Lower lobe of right lung (tissue), 2 donors: Measurements from ENCODE around the gene SH3BP4. TPM values are rescaled to one million over a fixed set of nuclear protein-coding genes. Genes with fewer than 3 reads are reported as not detected.

Experiments used
- ATAC-seq, 2 donors: fragments of 200-7000 bp; cut with Tn5 transposase; one replicate each; pipeline ENCODE4 v1.9.1; 2020 to 2022; ENCODE audit warnings: mild to moderate bottlenecking in 2 of 2, moderate library complexity in 2 of 2
- DNase-seq: peaks from one replicate; pipeline ENCODE4 v3.0.0-alpha.2; 2020
- H3K27ac ChIP-seq: fragments of 200-600 bp; one replicate; pipeline ENCODE4 v1.8.0; 2022
- H3K27me3 ChIP-seq: fragments of 200-600 bp; one replicate; pipeline ENCODE4 v1.8.0; 2022; ENCODE audit warnings: low read depth
- H3K36me3 ChIP-seq: fragments of 200-600 bp; one replicate; pipeline ENCODE4 v1.8.0; 2022; ENCODE audit warnings: mild to moderate bottlenecking
- H3K4me1 ChIP-seq: fragments of 200-600 bp; one replicate; pipeline ENCODE4 v1.8.0; 2022
- H3K4me3 ChIP-seq: fragments of 200-600 bp; one replicate; pipeline ENCODE4 v1.8.0; 2022; ENCODE audit warnings: mild to moderate bottlenecking
- H3K9me3 ChIP-seq: fragments of 200-600 bp; one replicate; pipeline ENCODE4 v1.8.0; 2022
- intact Hi-C: fragments of 100-400 bp; cut with DNase I; formaldehyde crosslinking; loops from one replicate; pipeline ENCODE4 v1.11.0; 2022
- total RNA-seq: library from RNA; stranded (reverse); fragmentation: NEBNext Ultra II Directional; extraction: Animal tissue kit (Norgen Biotek cat#: 25700); gene quantifications from one replicate; pipeline ENCODE4 v1.2.1, GENCODE V29; 2021
- TF ChIP-seq, protein P1 (sequence below): fragments of 200-600 bp; IDR thresholded peaks from one replicate; pipeline ENCODE4 v1.8.0; 2022; ENCODE audit warnings: antibody characterized with exemption, mild to moderate bottlenecking
- donor health status: DM: no; HTN: yes; CAD: no; lungs with severe emphysema.

Gene SH3BP4
- total RNA-seq, 1 donor from 2014 or later: 36.8 TPM

DNA sequence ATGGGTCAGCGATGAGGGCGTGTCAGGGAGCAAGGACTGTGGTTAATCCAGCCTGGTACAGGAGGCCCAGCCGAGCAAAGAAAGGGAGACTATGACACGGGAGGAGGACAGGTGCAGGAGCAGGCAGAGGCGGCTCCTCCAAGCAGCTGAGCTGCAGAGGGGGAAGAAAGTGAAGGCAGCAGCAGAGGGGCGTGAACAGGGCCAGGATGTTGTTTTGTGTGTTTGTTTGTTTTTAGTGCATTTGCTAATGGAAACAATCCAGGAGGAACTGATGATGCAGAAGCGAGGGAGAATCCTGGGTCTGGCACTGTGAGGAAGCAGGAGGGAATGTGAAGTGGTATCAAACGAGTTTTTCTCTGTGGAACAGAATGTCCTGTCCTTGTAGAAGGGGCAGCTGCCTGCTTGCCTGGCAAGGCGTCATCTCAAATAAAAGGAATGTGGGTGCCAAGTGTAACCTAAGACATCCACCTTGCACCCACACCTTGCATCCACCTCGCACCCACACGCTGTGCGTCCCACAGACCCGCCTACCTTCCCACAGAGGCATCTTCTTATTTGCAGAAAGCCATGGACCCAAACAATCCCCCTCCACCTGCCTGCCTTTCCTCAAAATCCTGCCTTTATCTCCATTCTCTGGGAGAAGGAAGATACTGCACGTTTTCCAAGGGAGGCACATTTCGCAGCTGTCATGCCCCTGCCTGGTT is 134.8 kb downstream of the SH3BP4 start:
- ATAC-seq (peak in 1 of 2 donors; percentile 38), DNase-seq (no peak)
- intact Hi-C loops: no loop called here
- Histone ChIP-seq H3K9me3 (no peaks in the 10 kb centered on the region), H3K36me3 (no peaks in the 10 kb centered on the region), H3K4me3 (no peak overlapping the region), H3K27ac (no peak overlapping the region), H3K27me3 (no peaks in the 10 kb centered on the region), H3K4me1 (peaks cover 13% of the 10 kb centered on the region)
- TF ChIP-seq, protein P1, sequence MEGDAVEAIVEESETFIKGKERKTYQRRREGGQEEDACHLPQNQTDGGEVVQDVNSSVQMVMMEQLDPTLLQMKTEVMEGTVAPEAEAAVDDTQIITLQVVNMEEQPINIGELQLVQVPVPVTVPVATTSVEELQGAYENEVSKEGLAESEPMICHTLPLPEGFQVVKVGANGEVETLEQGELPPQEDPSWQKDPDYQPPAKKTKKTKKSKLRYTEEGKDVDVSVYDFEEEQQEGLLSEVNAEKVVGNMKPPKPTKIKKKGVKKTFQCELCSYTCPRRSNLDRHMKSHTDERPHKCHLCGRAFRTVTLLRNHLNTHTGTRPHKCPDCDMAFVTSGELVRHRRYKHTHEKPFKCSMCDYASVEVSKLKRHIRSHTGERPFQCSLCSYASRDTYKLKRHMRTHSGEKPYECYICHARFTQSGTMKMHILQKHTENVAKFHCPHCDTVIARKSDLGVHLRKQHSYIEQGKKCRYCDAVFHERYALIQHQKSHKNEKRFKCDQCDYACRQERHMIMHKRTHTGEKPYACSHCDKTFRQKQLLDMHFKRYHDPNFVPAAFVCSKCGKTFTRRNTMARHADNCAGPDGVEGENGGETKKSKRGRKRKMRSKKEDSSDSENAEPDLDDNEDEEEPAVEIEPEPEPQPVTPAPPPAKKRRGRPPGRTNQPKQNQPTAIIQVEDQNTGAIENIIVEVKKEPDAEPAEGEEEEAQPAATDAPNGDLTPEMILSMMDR: no peak

GRCh38 chr2:235087832-235088495 is 136.1 kb downstream of the SH3BP4 start:
- Histone ChIP-seq H3K36me3 (no peaks in the 10 kb centered on the region), H3K4me1 (peaks cover 13% of the 10 kb centered on the region), H3K27me3 (no peaks in the 10 kb centered on the region), H3K4me3 (peak overlapping the region; percentile 24), H3K9me3 (no peaks in the 10 kb centered on the region), H3K27ac (no peak overlapping the region)
- DNase-seq (peak; percentile 51), ATAC-seq (peak; percentile 47 to 49)
- TF ChIP-seq, protein P1: no peak
- intact Hi-C loops: no loop called here

- Histone ChIP-seq H3K27ac (no peak overlapping the region), H3K36me3 (no peaks in the 10 kb centered on the region), H3K27me3 (no peaks in the 10 kb centered on the region), H3K4me3 (no peak overlapping the region), H3K9me3 (no peaks in the 10 kb centered on the region), H3K4me1 (peaks cover 13% of the 10 kb centered on the region)
- ATAC-seq: peak in 1 of 2 donors; percentile 44
- DNase-seq: no peak
- TF ChIP-seq, protein P1: no peak
- intact Hi-C loops: no loop called here
Measured at GRCh38 chr2:235088496-235088921, 136.7 kb downstream of the SH3BP4 start.

GRCh38 chr2:235091421-235091820 is 139.6 kb downstream of the SH3BP4 start:
- H3K27ac ChIP-seq: no peak overlapping the region
- H3K27me3 ChIP-seq: no peaks in the 10 kb centered on the region
- intact Hi-C loops: no loop called here
- TF ChIP-seq, protein P1: no peak
- H3K4me1 ChIP-seq: peaks cover 13% of the 10 kb centered on the region
- no peaks in the 10 kb centered on the region for H3K9me3 ChIP-seq
- H3K36me3 ChIP-seq: no peaks in the 10 kb centered on the region
- H3K4me3 ChIP-seq: no peak overlapping the region
- no peak for DNase-seq
- no peak for ATAC-seq

GRCh38 chr2:235091983-235092382 is 140.2 kb downstream of the SH3BP4 start:
- Histone ChIP-seq H3K9me3 (no peaks in the 10 kb centered on the region), H3K36me3 (no peaks in the 10 kb centered on the region), H3K27ac (no peak overlapping the region), H3K27me3 (no peaks in the 10 kb centered on the region), H3K4me1 (peaks cover 13% of the 10 kb centered on the region), H3K4me3 (no peak overlapping the region)
- DNase-seq (no peak), ATAC-seq (no peak)
- TF ChIP-seq, protein P1: no peak
- intact Hi-C loops: no loop called here
